Thoracic aorta (tissue), 2 donors: ENCODE results near the gene SH3PXD2B. TPM values are rescaled to one million over a fixed set of nuclear protein-coding genes. Genes with fewer than 3 reads are reported as not detected.
"Not testable (repeated sequence)": the region's sequence is repeated elsewhere in the genome, so short reads cannot be mapped to it uniquely, and the experiment has no call there.

ENCODE experiments used
- ATAC-seq: fragments of 150-250 bp; one replicate; pipeline ENCODE4 v1.8.0; 2017; ENCODE audit warnings: low read depth; ENCODE audit not compliant: insufficient number of reproducible peaks, low FRiP score
- DNase-seq: peaks from one replicate; pipeline ENCODE4 v3.0.0-alpha.2; 2020; ENCODE audit warnings: low spot score
- H3K27ac ChIP-seq, 2 donors: fragments of 200-600 bp; sonication (generic); 1 replicate in 1 of 2; 2 replicates in 1 of 2; pipeline ENCODE4 v1.5.1; 2016; ENCODE audit warnings: mild to moderate bottlenecking in 2 of 2, moderate library complexity in 2 of 2
- H3K27me3 ChIP-seq: fragments of 200-600 bp; sonication (generic); replicated peaks from 2 replicates; pipeline ENCODE4 v1.6.0; 2016; ENCODE audit warnings: mild to moderate bottlenecking; ENCODE audit not compliant: insufficient read depth
- H3K36me3 ChIP-seq: fragments of 200-600 bp; sonication (generic); one replicate; pipeline ENCODE4 v1.5.1; 2016
- H3K4me1 ChIP-seq, 2 donors: fragments of 200-600 bp; sonication (generic); 1 replicate in 1 of 2; 2 replicates in 1 of 2; pipeline versions ENCODE4 v1.5.1 to v1.6.0; 2016; ENCODE audit warnings: low read depth in 2 of 2, mild to moderate bottlenecking in 1 of 2; ENCODE audit not compliant: control insufficient read depth in 1 of 2
- H3K4me3 ChIP-seq: fragments of 200-600 bp; sonication (generic); 2 replicates; pipeline ENCODE4 v1.5.1; 2016; ENCODE audit warnings: mild to moderate bottlenecking
- H3K9me3 ChIP-seq: fragments of 200-600 bp; sonication (generic); 2 replicates; pipeline ENCODE4 v1.5.1; 2016
- total RNA-seq, 2 donors: library from RNA; depleted of rRNA; stranded (reverse); fragments of >200 nt; gene quantifications; one replicate each; pipeline versions ENCODE4 v1.1.0 to v1.2.3, GENCODE V29; 2016
- TF ChIP-seq, protein P1 (sequence below): fragments of 200-600 bp; sonication (generic); IDR thresholded peaks from one replicate; pipeline ENCODE4 v1.5.1; 2019; ENCODE audit warnings: antibody characterized with exemption

Gene SH3PXD2B
- total RNA-seq, 2 donors from 2014 or later, result 31.4 to 42.0 TPM

DNA sequence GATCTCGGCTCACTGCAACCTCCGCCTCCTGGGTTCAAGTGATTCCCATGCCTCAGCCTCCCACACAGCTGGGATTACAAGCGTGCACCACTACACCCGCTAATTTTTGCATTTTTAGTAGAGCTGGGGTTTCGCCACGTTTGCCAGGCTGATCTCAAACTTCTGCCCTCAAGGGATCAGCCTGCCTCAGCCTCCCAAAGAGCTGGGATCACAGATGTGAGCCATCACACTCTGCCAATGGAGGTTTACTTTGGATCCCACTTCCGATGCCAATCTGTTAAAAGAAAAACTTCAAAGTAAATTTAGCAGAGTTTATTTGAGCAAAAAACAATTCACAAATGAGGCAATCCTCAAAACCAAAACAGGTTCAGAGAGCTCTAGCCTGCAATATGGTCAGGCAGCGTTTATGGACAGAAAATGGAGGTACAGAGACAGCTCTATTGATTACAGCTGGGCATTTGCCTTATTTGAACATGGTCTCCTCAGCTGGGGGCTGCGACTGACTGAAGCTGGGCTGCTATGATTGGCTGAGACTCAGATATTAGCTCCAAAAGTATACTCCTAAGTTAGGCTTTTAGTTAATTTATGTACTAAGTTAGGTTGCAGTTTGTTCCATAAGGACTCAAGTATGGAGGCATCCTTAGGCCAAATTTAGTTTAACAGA lies 152.1 kb downstream of the SH3PXD2B start:
- Histone ChIP-seq H3K4me1 (peaks cover 10 to 29% of the 10 kb centered on the region in 2 donors), H3K4me3 (no peak overlapping the region), H3K27ac (no peak overlapping the region), H3K27me3 (no peaks in the 10 kb centered on the region), H3K9me3 (peaks cover 4% of the 10 kb centered on the region), H3K36me3 (no peaks in the 10 kb centered on the region)
- TF ChIP-seq, protein P1, sequence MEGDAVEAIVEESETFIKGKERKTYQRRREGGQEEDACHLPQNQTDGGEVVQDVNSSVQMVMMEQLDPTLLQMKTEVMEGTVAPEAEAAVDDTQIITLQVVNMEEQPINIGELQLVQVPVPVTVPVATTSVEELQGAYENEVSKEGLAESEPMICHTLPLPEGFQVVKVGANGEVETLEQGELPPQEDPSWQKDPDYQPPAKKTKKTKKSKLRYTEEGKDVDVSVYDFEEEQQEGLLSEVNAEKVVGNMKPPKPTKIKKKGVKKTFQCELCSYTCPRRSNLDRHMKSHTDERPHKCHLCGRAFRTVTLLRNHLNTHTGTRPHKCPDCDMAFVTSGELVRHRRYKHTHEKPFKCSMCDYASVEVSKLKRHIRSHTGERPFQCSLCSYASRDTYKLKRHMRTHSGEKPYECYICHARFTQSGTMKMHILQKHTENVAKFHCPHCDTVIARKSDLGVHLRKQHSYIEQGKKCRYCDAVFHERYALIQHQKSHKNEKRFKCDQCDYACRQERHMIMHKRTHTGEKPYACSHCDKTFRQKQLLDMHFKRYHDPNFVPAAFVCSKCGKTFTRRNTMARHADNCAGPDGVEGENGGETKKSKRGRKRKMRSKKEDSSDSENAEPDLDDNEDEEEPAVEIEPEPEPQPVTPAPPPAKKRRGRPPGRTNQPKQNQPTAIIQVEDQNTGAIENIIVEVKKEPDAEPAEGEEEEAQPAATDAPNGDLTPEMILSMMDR, result no peak
- DNase-seq (no peak), ATAC-seq (no peak)

DNA sequence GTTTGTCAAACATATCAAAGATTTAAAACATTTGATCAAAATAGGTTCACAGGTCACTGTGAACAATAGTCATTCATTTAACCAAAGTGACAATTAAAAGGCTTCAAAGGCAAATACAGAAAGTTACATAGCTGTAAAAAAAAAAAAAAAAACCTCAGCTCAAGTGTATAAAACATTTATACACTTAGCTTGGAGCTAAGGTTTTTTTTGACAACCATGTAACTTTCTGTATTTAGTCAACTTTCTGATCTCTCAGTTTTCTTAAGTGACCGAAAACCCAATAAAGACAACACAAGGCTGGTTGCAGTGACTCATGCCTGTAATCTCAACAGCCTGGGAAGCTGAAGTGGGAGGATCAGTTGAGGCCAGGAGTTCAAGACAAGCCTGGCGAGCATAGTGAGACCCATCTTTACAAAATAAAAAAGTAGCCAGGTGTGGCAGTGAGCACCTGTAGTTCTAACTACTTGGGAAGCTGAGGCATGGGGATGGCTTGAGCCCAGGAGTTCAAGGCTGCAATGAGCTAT lies 154.3 kb downstream of the SH3PXD2B start:
- Histone ChIP-seq H3K9me3 (no peaks in the 10 kb centered on the region), H3K27ac (no peak overlapping the region), H3K36me3 (no peaks in the 10 kb centered on the region), H3K4me3 (no peak overlapping the region), H3K27me3 (no peaks in the 10 kb centered on the region), H3K4me1 (peaks cover 10 to 29% of the 10 kb centered on the region in 2 donors)
- TF ChIP-seq, protein P1, result no peak
- DNase-seq (no peak), ATAC-seq (no peak)

DNA sequence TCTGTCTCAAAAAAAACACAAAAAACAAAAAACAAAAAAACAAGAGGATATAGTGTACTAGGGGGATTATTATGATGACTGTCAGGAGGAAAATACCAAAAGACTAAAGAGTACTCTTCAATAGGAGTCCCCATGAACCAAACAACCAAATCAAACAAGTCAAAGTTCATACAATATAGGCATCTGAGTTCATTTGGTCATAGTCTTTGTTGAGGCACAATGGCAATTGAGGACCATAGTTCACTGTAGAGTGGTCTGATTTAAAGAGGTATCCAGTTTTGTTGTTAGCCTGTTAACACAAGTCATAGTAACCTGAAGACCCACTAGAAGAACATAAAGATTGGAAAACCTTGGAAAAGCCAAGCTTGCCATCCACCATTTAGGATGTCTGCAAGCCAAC lies 159.5 kb downstream of the SH3PXD2B start:
- DNase-seq, result no peak
- ATAC-seq, result no peak
- no peak overlapping the region for H3K27ac ChIP-seq
- no peak overlapping the region for H3K4me3 ChIP-seq
- no peaks in the 10 kb centered on the region for H3K27me3 ChIP-seq
- H3K36me3 ChIP-seq, result no peaks in the 10 kb centered on the region
- peaks cover 10 to 15% of the 10 kb centered on the region in 2 donors for H3K4me1 ChIP-seq
- no peaks in the 10 kb centered on the region for H3K9me3 ChIP-seq
- TF ChIP-seq, protein P1, result no peak

DNA sequence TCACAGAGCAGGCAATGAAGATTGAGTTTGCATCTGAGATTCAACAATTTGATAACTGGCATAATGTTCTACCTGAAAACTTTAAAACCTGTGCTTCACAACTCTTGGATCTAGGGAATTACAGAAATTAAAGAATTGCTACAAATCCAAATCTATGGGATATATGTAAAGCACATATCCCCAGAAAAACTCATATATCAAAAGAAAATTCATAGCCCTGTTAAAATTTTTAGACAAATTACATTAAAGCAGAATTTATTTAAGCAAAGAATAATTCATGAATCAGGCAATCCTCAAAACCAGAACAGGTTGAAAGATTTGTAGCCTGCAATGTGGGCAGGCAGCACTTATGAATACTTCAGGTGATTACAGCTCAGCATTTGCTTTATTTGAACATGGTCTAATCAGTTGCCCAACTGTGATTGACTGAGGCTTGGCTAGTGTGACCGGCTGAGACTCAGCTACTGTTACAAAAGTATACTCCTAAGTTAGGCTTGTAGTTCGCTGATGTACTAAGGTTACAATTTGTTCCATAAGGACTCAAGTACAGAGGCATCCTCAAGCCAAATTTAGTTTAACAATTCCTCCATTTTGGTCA lies 160.5 kb downstream of the SH3PXD2B start:
- no peaks in the 10 kb centered on the region for H3K36me3 ChIP-seq
- H3K4me3 ChIP-seq, result no peak overlapping the region
- ATAC-seq, result no peak
- H3K4me1 ChIP-seq, result peaks cover 10 to 13% of the 10 kb centered on the region in 2 donors
- no peak overlapping the region for H3K27ac ChIP-seq
- DNase-seq, result no peak
- H3K9me3 ChIP-seq, result no peaks in the 10 kb centered on the region
- TF ChIP-seq, protein P1, result no peak
- H3K27me3 ChIP-seq, result no peaks in the 10 kb centered on the region

DNA sequence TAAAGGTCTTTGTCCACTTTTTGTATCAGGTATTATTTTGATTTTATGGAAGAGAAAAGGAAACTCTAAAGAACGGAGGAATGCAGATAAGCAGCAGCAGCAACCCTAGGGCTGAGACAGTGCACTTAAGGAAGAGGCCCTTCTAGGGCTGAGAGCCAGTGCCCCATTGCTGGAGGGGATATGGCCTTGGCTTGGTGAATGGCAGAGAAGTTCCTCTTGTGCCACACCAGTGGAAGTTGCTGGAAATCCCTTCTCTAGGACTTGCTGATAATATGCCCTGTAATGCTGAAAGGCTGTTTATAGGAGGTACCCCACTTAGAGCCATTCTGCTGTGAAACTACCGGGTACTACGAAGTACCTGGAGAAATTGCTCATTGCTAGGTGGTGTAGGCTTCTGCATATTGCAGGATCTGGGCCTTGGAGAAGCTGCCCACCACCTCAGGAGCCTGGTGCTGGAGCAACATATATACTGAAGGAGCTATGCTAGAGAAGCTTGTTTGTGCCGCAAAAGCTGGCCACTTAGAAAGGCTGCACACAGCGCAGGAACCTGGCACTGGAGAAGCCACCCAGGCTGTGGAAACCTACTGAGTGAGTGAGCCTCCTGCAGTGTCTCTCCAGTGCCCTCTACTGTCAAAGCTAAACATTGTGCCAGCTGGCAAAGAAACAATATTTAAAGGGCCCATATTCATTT lies 161.1 kb downstream of the SH3PXD2B start:
- H3K9me3 ChIP-seq, result no peaks in the 10 kb centered on the region
- no peak for ATAC-seq
- H3K4me3 ChIP-seq, result no peak overlapping the region
- no peaks in the 10 kb centered on the region for H3K36me3 ChIP-seq
- TF ChIP-seq, protein P1, result peak; percentile 59
- no peak overlapping the region for H3K27ac ChIP-seq
- DNase-seq, result peak; percentile 29
- peaks cover 5 to 6% of the 10 kb centered on the region in 2 donors for H3K4me1 ChIP-seq
- no peaks in the 10 kb centered on the region for H3K27me3 ChIP-seq

DNA sequence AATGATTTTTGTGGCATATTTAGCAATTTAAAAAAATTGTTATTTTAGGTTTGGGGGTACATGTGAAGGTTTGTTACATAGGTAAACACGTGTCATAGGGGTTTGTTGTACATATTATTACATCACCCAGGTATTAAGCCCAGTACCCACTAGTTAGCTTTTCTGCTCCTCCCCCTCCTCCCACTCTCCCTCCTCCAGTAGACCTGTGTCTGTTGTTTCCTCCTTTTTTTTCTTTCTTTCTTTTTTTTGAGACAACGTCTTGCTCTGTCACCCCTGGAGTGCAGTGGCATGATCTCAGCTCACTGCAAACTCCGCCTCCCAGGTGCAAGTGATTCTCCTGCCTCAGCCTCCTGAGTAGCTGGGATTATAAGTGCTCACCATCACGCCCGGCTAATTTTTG lies 162.5 kb downstream of the SH3PXD2B start:
- not testable (repeated sequence) for H3K36me3 ChIP-seq, H3K9me3 ChIP-seq, H3K27ac ChIP-seq, H3K4me3 ChIP-seq, ATAC-seq, H3K27me3 ChIP-seq, DNase-seq, H3K4me1 ChIP-seq
